ENCODE measurements around the gene ATG16L1.

The ATG16L1 gene

GRCh38 chr2:233258211-233258610 is 6.7 kb downstream of the ATG16L1 start:
- FAIRE-seq: no peak
- no peak for DNase-seq (ENCODE audit: low spot score)

DNA sequence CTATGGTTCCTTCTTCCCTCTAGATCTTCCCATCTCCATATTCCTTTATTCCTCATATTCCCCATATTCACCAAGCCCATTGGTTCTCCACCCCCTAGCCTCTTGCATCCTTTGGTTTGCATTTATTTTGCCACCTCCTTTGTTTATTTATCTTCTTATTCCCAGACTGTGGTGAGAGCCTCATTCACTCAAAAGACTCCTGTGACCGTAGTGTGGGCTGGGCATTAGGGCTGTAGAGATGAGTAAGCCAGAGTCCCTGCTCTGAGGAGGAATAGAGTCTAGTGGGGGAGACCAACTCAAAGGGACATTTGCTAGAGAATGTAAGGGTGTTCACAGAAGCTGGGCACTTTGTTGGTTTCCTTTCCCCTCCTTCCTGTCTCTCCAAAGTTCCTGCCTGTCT is 8.3 kb downstream of the ATG16L1 start:
- FAIRE-seq (no peak), DNase-seq (ENCODE audit: low spot score) (no peak)

GRCh38 chr2:233260661-233261060 is 9.2 kb downstream of the ATG16L1 start:
- FAIRE-seq (no peak), DNase-seq (ENCODE audit: low spot score) (no peak)

DNA sequence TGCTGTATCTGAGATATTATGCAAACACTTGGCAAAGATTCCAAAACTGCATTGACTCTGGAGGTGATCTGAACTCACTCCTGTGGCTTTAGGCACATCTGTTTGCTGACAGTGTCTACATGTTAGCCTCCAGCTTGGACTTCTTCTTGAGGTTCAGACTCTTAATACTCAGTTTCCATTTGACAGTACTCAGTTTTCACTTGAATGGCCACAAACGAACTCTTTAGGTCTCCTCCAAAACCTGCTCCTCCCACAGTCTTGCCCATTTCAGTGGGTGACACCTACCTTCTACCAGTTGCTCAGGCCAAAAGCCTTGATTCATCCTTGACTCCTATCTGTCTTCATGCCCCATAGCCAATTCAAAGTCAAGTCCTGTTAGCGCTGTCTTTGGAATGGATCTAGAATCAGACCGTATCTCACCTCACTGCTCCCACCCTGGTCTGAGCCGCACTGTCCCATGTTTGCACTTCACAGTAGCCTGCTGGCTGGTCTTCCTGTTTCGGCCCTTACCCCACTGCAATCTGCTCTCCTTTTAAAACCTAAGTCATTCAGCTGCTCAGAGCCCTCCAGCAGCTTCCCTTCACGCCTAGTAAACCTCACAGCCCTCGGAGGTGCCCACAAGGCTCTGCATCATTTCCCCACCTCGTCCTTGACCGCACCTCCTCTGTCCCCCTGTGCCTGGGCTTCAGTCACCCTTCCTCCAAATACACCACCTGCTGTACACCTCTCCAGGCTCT is 10.5 kb downstream of the ATG16L1 start:
- no peak for FAIRE-seq

DNA sequence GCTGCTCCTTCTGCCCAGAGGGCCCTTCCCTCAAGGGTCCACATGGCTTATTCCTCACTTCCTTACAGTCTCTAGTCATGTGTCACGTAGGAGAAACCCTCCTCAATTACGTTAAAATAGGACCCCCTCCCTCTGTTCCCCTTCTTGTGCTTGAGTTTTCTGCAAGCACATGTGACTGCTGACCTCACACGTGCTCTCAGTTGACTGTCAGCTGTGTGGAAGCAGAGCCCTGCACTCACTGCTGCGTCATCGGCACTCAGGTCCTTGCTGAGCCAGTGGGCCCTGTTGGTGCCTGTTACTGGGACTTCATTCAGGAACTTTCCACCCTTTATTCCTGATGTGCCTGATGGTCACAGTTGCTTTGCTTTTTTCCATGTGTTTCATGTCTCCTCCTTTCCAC is 11.1 kb downstream of the ATG16L1 start:
- no peak for DNase-seq (ENCODE audit: low spot score)
- no peak for FAIRE-seq

More for the DNA sequence above, 10.5 kb downstream of the ATG16L1 start:
- DNase-seq (ENCODE audit: low spot score): no peak

DNA sequence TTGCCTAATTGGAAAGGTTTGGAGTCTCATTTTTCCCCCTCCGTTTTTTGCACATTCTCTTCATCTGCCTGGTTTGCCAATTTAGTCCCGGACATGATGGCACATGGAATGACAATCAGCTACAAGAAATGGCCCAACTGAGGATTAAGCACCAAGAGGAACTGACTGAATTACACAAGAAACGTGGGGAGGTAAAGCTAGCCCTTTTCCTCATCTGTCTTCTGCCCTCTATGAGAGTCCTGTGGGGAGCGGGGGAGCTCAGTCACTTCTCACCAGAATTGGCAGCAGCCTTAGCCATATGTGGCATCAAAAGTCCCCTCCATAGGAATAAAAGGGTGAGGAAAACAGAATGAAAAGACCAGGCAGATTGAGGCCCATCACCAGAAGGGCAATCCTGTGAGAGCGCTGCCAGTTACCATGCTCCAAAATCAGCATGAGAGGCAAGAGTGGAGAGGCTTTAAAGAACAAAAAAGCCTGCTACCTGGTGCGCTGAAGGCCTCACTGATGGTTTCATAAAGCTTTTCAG is 11.6 kb downstream of the ATG16L1 start:
- DNase-seq (ENCODE audit: low spot score) (no peak), FAIRE-seq (no peak)

DNA sequence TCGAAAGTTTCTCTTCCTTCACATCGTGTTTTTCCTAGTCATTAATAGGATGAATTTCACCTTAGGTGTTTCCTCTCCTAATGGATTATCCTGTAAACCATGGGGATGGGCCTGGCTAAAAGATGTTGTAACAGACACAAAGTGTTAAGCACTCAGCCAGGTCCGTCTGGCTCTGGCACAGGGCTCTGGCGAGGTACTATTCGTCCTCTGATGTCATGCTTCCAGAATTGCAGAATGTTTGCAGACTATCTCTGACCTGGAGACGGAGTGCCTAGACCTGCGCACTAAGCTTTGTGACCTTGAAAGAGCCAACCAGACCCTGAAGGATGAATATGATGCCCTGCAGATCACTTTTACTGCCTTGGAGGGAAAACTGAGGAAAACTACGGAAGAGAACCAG is 13.2 kb downstream of the ATG16L1 start:
- DNase-seq (ENCODE audit: low spot score) (no peak), FAIRE-seq (no peak)

- DNase-seq (ENCODE audit: low spot score) (no peak), FAIRE-seq (no peak)
Observed at GRCh38 chr2:233265899-233266431, 14.5 kb downstream of the ATG16L1 start.

DNA sequence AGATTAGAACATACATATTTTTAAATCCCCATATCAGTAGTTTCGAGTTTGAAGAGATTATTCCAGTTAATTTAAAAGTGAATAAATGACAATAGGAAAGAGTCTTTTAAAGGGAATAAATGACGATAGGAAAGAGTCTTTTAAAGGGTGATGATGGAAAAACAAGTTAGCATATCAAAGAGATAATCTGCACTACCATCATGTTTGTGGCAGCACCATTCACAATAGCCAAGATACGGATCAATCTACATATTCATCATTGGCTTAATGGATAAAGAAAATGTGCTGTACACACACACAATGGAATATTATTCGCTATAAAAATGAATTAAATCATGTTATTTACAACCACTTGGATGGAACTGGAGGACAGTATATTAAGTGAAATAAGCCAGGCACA is 15.0 kb downstream of the ATG16L1 start:
- no peak for FAIRE-seq

GRCh38 chr2:233267516-233268245 is 16.2 kb downstream of the ATG16L1 start:
- DNase-seq (ENCODE audit: low spot score): no peak
- FAIRE-seq: no peak

More for the DNA sequence above, 15.0 kb downstream of the ATG16L1 start:
- no peak for DNase-seq (ENCODE audit: low spot score)

GRCh38 chr2:233270366-233270765 is 18.9 kb downstream of the ATG16L1 start:
- FAIRE-seq (no peak), DNase-seq (ENCODE audit: low spot score) (no peak)

GRCh38 chr2:233270951-233271350 is 19.5 kb downstream of the ATG16L1 start:
- DNase-seq (ENCODE audit: low spot score) (no peak), FAIRE-seq (no peak)

DNA sequence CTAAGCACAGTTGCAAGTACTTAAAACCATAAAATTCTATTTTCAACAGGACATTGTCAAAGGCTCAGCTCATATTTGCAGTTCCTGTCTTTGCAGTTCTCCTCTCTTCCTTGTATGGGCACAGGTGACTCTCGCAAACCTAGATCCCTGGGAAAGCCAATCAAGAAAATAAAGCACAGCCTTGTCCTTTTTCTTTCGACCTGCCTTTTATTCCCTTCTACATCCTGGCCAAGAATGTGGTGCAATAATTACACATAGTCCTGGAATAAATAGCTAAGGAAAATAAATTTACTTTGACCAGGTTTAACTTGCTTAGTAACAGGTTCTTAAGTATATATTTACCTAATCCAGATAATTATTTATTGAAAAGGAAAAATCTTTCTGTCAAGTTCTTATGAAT is 20.2 kb downstream of the ATG16L1 start:
- DNase-seq (ENCODE audit: low spot score): no peak
- FAIRE-seq: no peak

DNA sequence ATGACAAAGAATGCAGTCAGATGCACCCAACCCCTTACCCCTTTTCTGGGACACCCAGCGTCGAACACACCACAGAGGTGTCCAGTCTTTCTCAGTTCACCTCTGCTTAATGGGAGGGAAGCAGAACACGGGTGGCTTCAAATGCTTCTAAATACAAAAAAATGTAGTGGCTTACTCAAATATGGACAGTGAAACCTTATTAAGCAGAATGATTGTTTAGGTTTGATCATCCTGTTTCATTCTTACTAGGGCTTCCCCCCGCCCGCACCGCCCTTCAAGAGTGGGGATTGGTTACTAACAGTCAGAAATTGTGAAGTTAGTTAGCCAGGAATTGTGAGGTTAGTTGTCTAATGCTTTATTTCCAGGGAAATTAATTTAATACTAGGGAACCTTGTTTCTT is 21.6 kb downstream of the ATG16L1 start:
- FAIRE-seq (no peak), DNase-seq (ENCODE audit: low spot score) (no peak)

DNA sequence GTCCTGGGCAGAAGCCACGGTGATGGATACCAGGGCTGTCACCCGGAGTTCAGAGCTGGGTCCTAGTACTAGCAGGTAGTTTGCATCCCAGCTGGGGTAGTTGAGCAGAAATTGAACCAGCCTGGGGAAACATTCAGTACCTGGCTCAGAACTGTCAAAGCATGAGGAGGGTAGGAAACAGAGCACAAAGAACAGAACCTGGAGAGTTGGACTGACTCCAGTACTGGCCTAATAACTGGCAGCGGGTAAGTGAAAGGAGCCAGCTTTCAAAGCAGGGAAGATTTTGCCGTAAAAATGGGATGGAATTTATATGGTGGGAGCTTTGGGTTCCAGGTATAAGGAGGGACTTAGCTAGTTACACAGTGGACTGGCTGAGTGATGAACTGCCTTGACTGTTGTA is 23.8 kb downstream of the ATG16L1 start:
- no peak for DNase-seq (ENCODE audit: low spot score)
- no peak for FAIRE-seq

GRCh38 chr2:233278921-233279320 is 27.4 kb downstream of the ATG16L1 start:
- no peak for FAIRE-seq
- no peak for DNase-seq (ENCODE audit: low spot score)

DNA sequence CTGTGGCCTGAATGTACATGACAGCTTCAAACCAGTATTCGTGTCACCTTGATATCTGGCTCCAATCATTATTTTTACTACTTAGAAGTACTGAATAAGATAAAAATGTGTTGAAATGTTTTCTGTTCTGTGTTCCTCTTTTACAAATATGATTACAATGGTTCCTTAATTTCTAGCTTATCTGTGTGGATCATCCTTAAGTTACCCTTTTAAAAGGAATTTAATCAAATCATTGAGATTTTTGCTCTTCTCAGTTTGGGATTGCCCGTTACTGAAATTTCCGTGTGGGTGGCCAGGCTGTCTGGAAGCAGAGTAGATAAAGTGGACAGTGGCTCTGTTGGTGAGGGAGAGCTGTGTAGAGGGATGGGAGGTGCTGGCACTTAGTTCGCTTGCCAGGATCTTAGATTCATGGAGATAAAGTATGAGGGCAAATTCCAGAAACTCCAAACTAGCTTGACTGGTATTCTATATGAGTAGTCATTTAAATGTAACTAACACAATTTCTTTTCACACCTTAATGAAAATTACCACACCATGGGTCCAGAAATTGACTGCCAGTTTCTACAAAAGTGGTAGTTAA is 28.7 kb downstream of the ATG16L1 start:
- DNase-seq (ENCODE audit: low spot score) (no peak), FAIRE-seq (no peak)

- no peak for DNase-seq (ENCODE audit: low spot score)
- no peak for FAIRE-seq
Observed at GRCh38 chr2:233281553-233281952, 30.1 kb downstream of the ATG16L1 start.

- FAIRE-seq (no peak), DNase-seq (ENCODE audit: low spot score) (no peak)
Observed at GRCh38 chr2:233281992-233282603, 30.6 kb downstream of the ATG16L1 start.

GRCh38 chr2:233285921-233286320 is 34.4 kb downstream of the ATG16L1 start:
- FAIRE-seq: no peak
- DNase-seq (ENCODE audit: low spot score): no peak

DNA sequence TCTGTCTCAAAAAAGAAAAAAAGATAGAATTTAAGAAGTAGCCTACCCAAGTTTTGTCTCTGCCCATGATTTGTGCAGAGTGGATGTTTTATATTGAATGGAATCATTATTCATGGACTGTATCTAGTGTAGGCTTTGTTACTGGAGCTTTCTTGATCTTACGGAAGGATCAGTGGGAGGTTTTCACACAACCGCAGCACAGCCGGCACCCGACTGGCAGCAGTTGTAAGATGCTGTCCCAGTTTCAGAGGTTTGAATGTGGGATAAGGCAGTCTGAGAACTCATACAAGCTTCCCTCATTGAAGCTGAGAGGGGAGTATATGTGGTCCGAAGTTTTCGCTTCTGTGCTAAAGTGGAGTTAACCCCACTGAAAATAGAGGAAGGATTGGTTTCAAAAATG is 36.4 kb downstream of the ATG16L1 start:
- DNase-seq (ENCODE audit: low spot score) (no peak), FAIRE-seq (no peak)

DNA sequence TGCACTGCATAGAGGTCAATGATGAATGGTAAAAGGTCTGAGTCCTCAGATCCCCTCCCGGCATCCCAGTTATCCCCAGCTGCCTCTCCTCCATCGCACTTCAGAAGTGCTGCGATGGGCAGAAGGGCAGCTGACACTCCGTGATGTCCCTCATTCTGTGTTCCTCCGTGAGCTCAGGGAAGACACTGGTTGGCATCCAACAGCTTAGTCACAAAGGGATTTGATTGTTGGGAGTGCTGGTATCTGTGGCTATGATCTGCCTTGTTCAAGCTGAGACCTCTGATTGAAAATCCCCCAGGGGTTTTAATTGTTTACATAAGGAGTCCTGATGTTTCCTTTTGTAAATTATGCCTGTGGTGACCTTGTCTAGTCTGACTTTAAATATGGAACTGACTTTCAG is 37.2 kb downstream of the ATG16L1 start:
- FAIRE-seq (no peak), DNase-seq (ENCODE audit: low spot score) (no peak)
